K562 (cell line): Measurements from ENCODE around the gene UNC45B. TPM values are rescaled to one million over a fixed set of nuclear protein-coding genes. Genes with fewer than 3 reads are reported as not detected.

Source experiments
- ATAC-seq: fragments of 200-7000 bp; cut with Tn5 transposase; 3 replicates; pipeline ENCODE4 v1.9.1; 2020; ENCODE audit warnings: moderate library complexity
- BruUV-seq: library from RNA; stranded (reverse); fragments of 400-500 nt; replicated peaks from 2 replicates; lab custom pipeline; 2021; lab: Mats Ljungman, UMichigan
- CTCF ChIA-PET: fragments of 300-600 bp; formaldehyde crosslinking; extraction: SDS; loops from one replicate; lab custom pipeline; 2021; ENCODE audit warnings: low intra/inter-chr PET ratio; lab: Yijun Ruan, JAX
- POLR2A ChIA-PET: fragments of 300-600, 350-650 bp; sonication (Branson Sonifier 250); formaldehyde crosslinking; extraction: SDS; loops from one replicate; lab custom pipeline; 2021; ENCODE audit warnings: antibody characterized with exemption, inconsistent platforms; lab: Yijun Ruan, JAX
- DNase-seq, 4 experiments: peaks; one replicate each; pipeline versions ENCODE4 v3.0.0 to v3.0.0-alpha.2; 2011 to 2018; ENCODE audit warnings: low spot score in 3 of 4, mixed read lengths in 3 of 4; ENCODE audit errors: extremely low read depth in 1 of 4
- FAIRE-seq: peaks from 2 replicates; lab custom pipeline; 2011; peaks lifted over from hg19 to GRCh38; lab: Jason Lieb, UNC
- H2AFZ ChIP-seq: 2 replicates; pipeline ENCODE4 v1.6.0; 2011; ENCODE audit warnings: low read depth, low read length, control low read depth, inconsistent platforms
- H3K27ac ChIP-seq: fragments of 200-600 bp; 3 replicates; pipeline ENCODE4 v1.8.0; 2011; ENCODE audit warnings: low read depth, mild to moderate bottlenecking, control low read depth, inconsistent platforms, low read length, moderate library complexity, mixed read lengths; ENCODE audit errors: extremely low read depth
- H3K27me3 ChIP-seq, 2 experiments: fragments of 300-600 bp in 1 of 2; 2 replicates in 1 of 2; 3 replicates in 1 of 2; pipeline versions ENCODE4 v1.6.0 to v1.8.0; 2011; ENCODE audit warnings: inconsistent platforms in 2 of 2, low read length in 2 of 2, mild to moderate bottlenecking in 1 of 2, mixed read lengths in 1 of 2, moderate library complexity in 1 of 2; ENCODE audit not compliant: control insufficient read depth in 2 of 2, insufficient read depth in 2 of 2
- H3K36me3 ChIP-seq: fragments of 300-600 bp; 3 replicates; pipeline ENCODE4 v1.8.0; 2011; ENCODE audit warnings: mild to moderate bottlenecking, low read length, inconsistent platforms; ENCODE audit not compliant: control insufficient read depth, insufficient read depth
- H3K4me1 ChIP-seq, 2 experiments: fragments of 200-600 bp in 1 of 2; replicated peaks in 1 of 2; 2 replicates in 1 of 2; 3 replicates in 1 of 2; pipeline versions ENCODE4 v1.5.1 to v1.8.0; 2011; ENCODE audit warnings: inconsistent platforms in 2 of 2, low read length in 2 of 2, mild to moderate bottlenecking in 1 of 2, mixed read lengths in 1 of 2, moderate library complexity in 1 of 2; ENCODE audit not compliant: control insufficient read depth in 2 of 2, insufficient read depth in 2 of 2
- H3K4me2 ChIP-seq: 2 replicates; pipeline ENCODE4 v1.6.1; 2011; ENCODE audit warnings: low read length, control low read depth, inconsistent platforms, mixed read lengths; ENCODE audit not compliant: insufficient read depth
- H3K4me3 ChIP-seq: fragments of 200-600 bp; sonication (generic), shearing (Covaris generic); 2 replicates; pipeline ENCODE4 v1.5.1; 2016; ENCODE audit warnings: control low read depth, inconsistent platforms
- H3K79me2 ChIP-seq: fragments of 200-600 bp; 3 replicates; pipeline ENCODE4 v1.8.0; 2011; ENCODE audit warnings: low read length, inconsistent platforms; ENCODE audit not compliant: control insufficient read depth, insufficient read depth
- H3K9ac ChIP-seq, 2 experiments: 2 replicates each; pipeline versions ENCODE4 v1.6.0 to v1.6.1; 2011; ENCODE audit warnings: low read depth in 2 of 2, low read length in 2 of 2, control low read depth in 1 of 2, inconsistent platforms in 1 of 2, mild to moderate bottlenecking in 1 of 2, mixed read lengths in 1 of 2; ENCODE audit not compliant: insufficient read depth in 1 of 2
- H3K9me1 ChIP-seq: one replicate; pipeline ENCODE4 v1.6.0; 2011; ENCODE audit warnings: inconsistent platforms, mild to moderate bottlenecking, low read length, moderate library complexity; ENCODE audit not compliant: control insufficient read depth, insufficient read depth
- H3K9me3 ChIP-seq: replicated peaks from 2 replicates; pipeline ENCODE4 v1.5.1; 2011; ENCODE audit warnings: low read depth, low read length, inconsistent platforms; ENCODE audit not compliant: control insufficient read depth, insufficient read depth
- H4K20me1 ChIP-seq: replicated peaks from 2 replicates; pipeline ENCODE4 v1.6.1; 2011; ENCODE audit warnings: low read length, inconsistent platforms, mixed read lengths; ENCODE audit not compliant: control insufficient read depth, insufficient read depth
- RBM25 ChIP-seq: fragments of 200-400 bp; formaldehyde crosslinking; IDR thresholded peaks from 2 replicates; pipeline ENCODE4 v1.6.1; 2018; ENCODE audit warnings: low read length, low read depth, moderate library complexity; ENCODE audit not compliant: severe bottlenecking
- ZFP36 ChIP-seq: fragments of 150-350 bp; IDR thresholded peaks from 2 replicates; pipeline ENCODE4 v1.6.1; 2018; ENCODE audit warnings: low read length, low read depth; ENCODE audit not compliant: partially characterized antibody
- ZFP91 ChIP-seq: sonication (generic); formaldehyde crosslinking; IDR thresholded peaks from 2 replicates; pipeline ENCODE4 v1.8.0; 2022; ENCODE audit warnings: mild to moderate bottlenecking, missing genetic modification reagents
- WGBS: fragments of 100-300 bp; shearing (Covaris generic); methylation state at CpG from one replicate; pipeline ENCODE4 v1.1.6; 2016; ENCODE audit warnings: low coverage, mixed read lengths; ENCODE audit not compliant: insufficient coverage; ENCODE audit errors: missing lambda C conversion rate; 5-methylcytosine and 5-hydroxymethylcytosine counted together
- in situ Hi-C: fragments of 300-500 bp; cut with MboI; formaldehyde crosslinking; loops from 4 replicates; pipeline ENCODE4 v1.15.0; 2018; ENCODE audit warnings: inconsistent platforms, mixed read lengths
- intact Hi-C: fragments of 100-400 bp; cut with micrococcal nuclease; formaldehyde crosslinking; loops from 2 replicates; pipeline ENCODE4 v1.14.2; 2022
- polyA plus RNA-seq, 8 experiments: library from polyadenylated mRNA; depleted of rRNA in 4 of 8; stranded (reverse) in 5 of 8; unstranded in 3 of 8; fragments of >200 nt; fragmentation: Nextera tagmentation in 2 of 8; fragmentation: Illumina TruSeq in 1 of 8; extraction: Ambion mirVana in 2 of 8; extraction: Trizol in 1 of 8; gene quantifications; 2 replicates each; pipeline versions ENCODE4 v1.2.1 to v1.2.3, GENCODE V29; 2011 to 2014; ENCODE audit warnings: inconsistent platforms in 1 of 8, missing spikeins in 1 of 8
- total RNA-seq, 7 experiments: library from RNA; depleted of rRNA in 6 of 7; stranded (reverse); fragments of >200 nt in 6 of 7; fragmentation: Illumina TruSeq in 2 of 7; extraction: Trizol in 2 of 7; gene quantifications; 2 replicates each; pipeline versions ENCODE4 v1.2.1 to v1.2.3, GENCODE V29; 2011 to 2021; ENCODE audit warnings: low replicate concordance in 1 of 7

The UNC45B gene
- total and polyA plus RNA-seq, 9 of the 15 experiments (the other 6 are each of a cell fraction or from before 2014, with no cell fraction given), result not detected

- BruUV-seq, result no TSS peak
- no peaks in the 10 kb centered on the region for H3K36me3 ChIP-seq
- no peak for DNase-seq
- in situ Hi-C loops (loop anchor here (10.0 kb wide), 1 partner anchor 587 kb away; the partner anchor contains the start of gene GAS2L2), intact Hi-C loops (no loop called here)
- H3K27ac ChIP-seq, result no peak overlapping the region
- no peak overlapping the region for H3K9ac ChIP-seq
- ATAC-seq, result no peak
- no peaks in the 10 kb centered on the region for H3K9me3 ChIP-seq
- no peaks in the 10 kb centered on the region for H3K79me2 ChIP-seq
- no peak overlapping the region for H3K4me2 ChIP-seq
- ChIA-PET POLR2A (interaction anchor here (0.5 to 1.4 kb wide), 3 partner anchors 10 to 778 kb away, joined by 3 to 4 read pairs (median 3); no protein-coding TSS in a partner anchor), CTCF (no interaction called here)
- WGBS, result 0% methylated on average over 1 of the region's 1 CpG
- H4K20me1 ChIP-seq, result no peaks in the 10 kb centered on the region
- no peak for FAIRE-seq
- H3K27me3 ChIP-seq, result peaks cover 19 to 55% of the 10 kb centered on the region in 2 experiments
- no peak overlapping the region for H3K4me3 ChIP-seq
- H2AFZ ChIP-seq, result no peak overlapping the region
- H3K4me1 ChIP-seq, result no peaks in the 10 kb centered on the region; a peak in 1 of 5 replicates
- TF ChIP-seq ZFP36, result peak; percentile 39
- peak; percentile 30 for TF ChIP-seq RBM25
- TF ChIP-seq ZFP91 (CRISPR knock-in tag), result no peak
- TF ChIP-seq, all 486 proteins: peak for 2
- no peaks in the 10 kb centered on the region for H3K9me1 ChIP-seq
Measured at GRCh38 chr17:35167666-35168065, 20.0 kb downstream of the UNC45B start.
